GM12891 (cell line): ENCODE measurements around the gene LYPD6B. TPM values are rescaled to one million over a fixed set of nuclear protein-coding genes. Genes with fewer than 3 reads are reported as not detected.

Experiments used
- DNase-seq: peaks from one replicate; pipeline ENCODE4 v3.0.0; 2011; ENCODE audit warnings: low spot score; ENCODE audit not compliant: insufficient read length
- FAIRE-seq: peaks from 2 replicates; lab custom pipeline; 2011; peaks lifted over from hg19 to GRCh38; lab: Jason Lieb, UNC
- PAX5 ChIP-seq: IDR thresholded peaks from 2 replicates; pipeline ENCODE4 v1.6.1; 2011; ENCODE audit warnings: low read length, moderate library complexity, mild to moderate bottlenecking; ENCODE audit not compliant: insufficient read depth, severe bottlenecking
- POLR2A ChIP-seq: IDR thresholded peaks from 2 replicates; pipeline ENCODE4 v1.6.1; 2011; ENCODE audit warnings: low read depth, low read length, control low read depth
- POLR2AphosphoS5 ChIP-seq: IDR thresholded peaks from 2 replicates; pipeline ENCODE4 v1.6.1; 2011; ENCODE audit warnings: low read depth, low read length, control low read depth
- POU2F2 ChIP-seq: IDR thresholded peaks from 2 replicates; pipeline ENCODE4 v1.6.1; 2011; ENCODE audit warnings: low read depth, mild to moderate bottlenecking, control low read depth, low read length, moderate library complexity
- SPI1 ChIP-seq: IDR thresholded peaks from 2 replicates; pipeline ENCODE4 v1.6.1; 2011; ENCODE audit warnings: low read depth, low read length, control low read depth
- TAF1 ChIP-seq: IDR thresholded peaks from 2 replicates; pipeline ENCODE4 v1.6.1; 2011; ENCODE audit warnings: low read depth, low read length, control low read depth
- polyA plus RNA-seq: library from polyadenylated mRNA; unstranded; fragments of >200 nt; gene quantifications from one replicate; pipeline ENCODE4 v1.2.1, GENCODE V29; 2012; ENCODE audit warnings: low read depth, missing spikeins, inconsistent platforms; ENCODE audit not compliant: missing spikeins

Gene LYPD6B, protein sequence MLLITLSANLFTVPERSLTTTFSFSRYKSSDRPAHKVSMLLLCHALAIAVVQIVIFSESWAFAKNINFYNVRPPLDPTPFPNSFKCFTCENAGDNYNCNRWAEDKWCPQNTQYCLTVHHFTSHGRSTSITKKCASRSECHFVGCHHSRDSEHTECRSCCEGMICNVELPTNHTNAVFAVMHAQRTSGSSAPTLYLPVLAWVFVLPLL
- 2.2 TPM for polyA plus RNA-seq

DNA sequence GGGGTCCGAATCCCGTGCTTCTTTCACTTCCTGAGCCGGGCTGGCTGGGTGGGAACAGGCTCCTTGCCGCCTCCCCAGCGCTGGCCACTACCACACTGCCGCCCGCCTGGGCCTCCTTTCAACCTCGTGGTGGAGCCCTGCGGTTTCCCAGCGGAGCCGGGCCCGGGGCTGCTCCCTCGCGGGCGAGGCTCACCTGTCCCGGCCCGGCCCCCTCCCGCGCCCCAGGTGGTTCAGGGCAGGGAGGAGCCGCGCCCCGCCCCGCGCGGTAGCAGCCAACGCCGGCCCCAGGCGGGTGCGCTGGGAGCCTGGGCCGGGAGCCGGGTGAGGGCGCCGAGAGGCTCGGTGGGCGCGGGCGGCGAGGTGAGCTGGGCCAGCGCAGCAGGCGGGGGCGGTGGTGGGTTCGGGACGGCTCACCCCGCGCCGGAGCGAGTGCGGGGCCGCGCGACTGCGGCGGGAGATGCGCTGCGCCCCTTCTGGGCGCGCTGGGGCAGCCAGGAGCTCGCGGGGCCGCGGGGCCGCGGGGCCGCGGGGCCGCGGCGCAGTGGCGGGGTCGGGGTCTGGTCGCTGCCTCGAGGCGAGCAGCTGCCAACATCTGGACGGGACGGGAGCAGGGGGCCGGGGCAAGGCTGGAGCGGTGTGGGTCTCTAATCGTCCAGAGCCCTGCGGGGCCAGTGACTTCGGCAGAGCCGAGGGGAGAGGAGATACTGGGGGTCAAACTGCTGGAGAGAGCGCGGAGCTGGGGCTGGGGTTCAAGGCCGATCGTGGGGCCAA is at the start of gene LYPD6B:
Gene LYPD6B (plus strand): TSS at position 258 of the 771 bp plus-strand sequence. CDS start 92,250 bp downstream, outside the sequence.
- TF ChIP-seq POU2F2: no peak
- TF ChIP-seq TAF1: no peak
- no peak for TF ChIP-seq SPI1
- TF ChIP-seq POLR2A: no peak
- no peak for TF ChIP-seq POLR2AphosphoS5
- no peak for TF ChIP-seq PAX5
- DNase-seq (peak; percentile 49), FAIRE-seq (peak; percentile 31)

DNA sequence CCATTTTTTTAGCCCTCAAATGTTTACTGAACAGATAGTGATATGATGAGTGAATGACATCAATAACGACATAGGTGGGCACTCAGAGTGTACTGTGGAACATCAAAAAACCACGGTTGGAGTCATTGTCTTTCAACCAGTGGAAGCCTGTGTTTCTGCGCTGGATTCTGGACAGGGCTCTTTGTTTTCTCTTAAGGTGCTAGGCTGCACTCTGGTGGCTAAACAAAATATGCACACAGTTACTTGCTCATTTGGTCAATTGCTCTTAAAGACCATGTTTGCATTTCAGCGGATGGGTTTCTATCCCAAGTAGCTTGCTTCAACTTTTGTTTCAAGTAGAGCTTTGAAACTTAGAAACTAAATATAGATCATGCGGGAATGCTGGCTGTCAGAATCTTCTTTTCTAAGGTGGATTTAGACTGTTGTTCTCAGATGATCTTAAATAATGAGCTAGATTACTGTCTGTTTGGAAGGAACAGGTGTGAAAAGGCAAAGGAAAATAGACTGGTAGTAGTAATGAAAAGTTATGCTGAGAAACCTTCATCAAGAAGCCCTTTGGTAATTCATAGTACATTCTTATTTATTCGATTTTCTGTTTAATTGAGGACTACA is 48.5 kb upstream of the LYPD6B start:
- DNase-seq (peak; percentile 43), FAIRE-seq (peak; percentile 87)
- no peak for TF ChIP-seq TAF1
- no peak for TF ChIP-seq POLR2AphosphoS5
- TF ChIP-seq PAX5: no peak
- TF ChIP-seq POLR2A: no peak
- TF ChIP-seq SPI1: no peak
- no peak for TF ChIP-seq POU2F2

DNA sequence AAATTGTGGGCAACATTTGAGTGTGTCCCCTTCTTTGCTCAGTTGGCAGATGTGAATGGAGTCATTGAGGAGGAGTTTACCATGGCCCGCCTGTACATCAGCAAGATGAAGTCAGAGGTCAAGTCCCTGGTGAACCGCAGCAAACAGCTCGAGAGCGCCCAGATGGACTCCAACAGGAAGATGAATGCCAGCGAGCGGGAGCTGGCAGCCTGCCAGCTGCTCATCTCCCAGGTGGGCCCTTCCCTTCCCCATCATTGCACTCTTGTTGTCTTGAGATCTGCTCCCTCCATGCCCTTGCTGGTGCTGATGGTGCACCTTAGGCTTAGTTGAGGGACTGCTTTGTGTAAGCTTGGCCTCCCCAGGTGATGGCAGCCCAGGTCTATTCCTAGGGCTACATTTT is 47.5 kb upstream of the LYPD6B start:
- no peak for DNase-seq

DNA sequence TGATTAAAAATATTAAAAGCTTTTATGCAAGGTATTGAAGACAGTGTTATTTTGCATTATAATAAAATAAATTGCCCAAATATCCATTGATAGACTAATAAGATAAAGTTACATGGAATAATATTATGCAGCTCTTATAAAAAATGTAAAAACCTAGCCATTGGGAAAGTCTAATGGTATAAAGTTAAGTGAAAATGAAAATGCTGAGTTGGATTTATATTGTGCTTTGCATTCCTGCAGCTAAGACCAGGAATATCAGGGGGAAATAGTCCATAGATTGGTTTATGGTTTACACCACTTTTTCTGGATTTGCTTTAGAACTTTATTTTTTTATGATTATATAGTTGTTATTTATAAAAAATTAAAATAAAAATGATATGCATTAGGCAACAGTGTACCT is 46.1 kb upstream of the LYPD6B start:
- FAIRE-seq (no peak), DNase-seq (no peak)
- TF ChIP-seq SPI1 (no peak), PAX5 (no peak), TAF1 (no peak), POLR2AphosphoS5 (no peak), POLR2A (no peak), POU2F2 (no peak)

More for the DNA sequence above, 47.5 kb upstream of the LYPD6B start:
- no peak for FAIRE-seq
- no peak for TF ChIP-seq TAF1
- no peak for TF ChIP-seq POLR2AphosphoS5
- TF ChIP-seq POLR2A: no peak
- TF ChIP-seq PAX5: no peak
- no peak for TF ChIP-seq POU2F2
- TF ChIP-seq SPI1: no peak

DNA sequence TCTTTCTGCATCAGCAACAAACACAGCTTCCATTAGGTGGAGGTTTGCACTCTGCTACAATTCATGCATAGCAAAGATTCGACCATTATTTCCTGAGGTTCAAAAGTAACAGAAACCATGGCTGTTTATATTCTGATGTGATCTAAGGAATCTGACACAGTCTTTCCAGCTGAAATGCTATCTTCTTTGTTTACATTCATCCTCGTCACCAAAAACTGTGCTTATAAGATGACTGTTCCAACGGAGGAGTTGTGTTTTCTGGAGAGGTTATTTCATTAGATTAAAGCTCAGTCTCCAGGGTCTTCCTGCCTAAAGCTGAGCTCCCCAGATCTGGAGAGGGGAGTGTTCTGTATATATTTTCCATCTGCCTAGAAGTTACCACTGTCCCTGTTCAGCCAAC is 45.1 kb upstream of the LYPD6B start:
- no peak for TF ChIP-seq POLR2A
- no peak for TF ChIP-seq POU2F2
- TF ChIP-seq SPI1: no peak
- no peak for TF ChIP-seq POLR2AphosphoS5
- TF ChIP-seq PAX5: no peak
- no peak for TF ChIP-seq TAF1
- FAIRE-seq (no peak), DNase-seq (no peak)

DNA sequence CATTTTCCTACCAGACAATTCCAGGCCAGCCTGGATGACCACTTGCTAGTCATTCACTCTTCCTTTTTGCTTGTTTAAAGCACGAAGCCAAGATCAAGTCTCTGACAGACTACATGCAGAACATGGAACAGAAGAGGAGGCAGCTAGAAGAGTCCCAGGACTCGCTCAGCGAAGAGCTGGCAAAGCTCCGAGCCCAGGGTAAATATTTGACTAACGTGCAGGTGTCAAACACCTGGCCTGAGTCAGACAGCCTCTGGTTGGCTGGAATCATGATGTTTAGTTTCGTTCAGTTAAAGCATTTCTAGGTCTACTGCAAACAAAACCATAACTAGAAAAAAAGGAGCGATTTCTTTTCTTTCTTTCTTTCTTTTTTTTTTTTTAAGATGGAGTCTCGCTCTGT is 44.2 kb upstream of the LYPD6B start:
- DNase-seq (no peak), FAIRE-seq (no peak)
- no peak for TF ChIP-seq SPI1
- TF ChIP-seq TAF1: no peak

DNA sequence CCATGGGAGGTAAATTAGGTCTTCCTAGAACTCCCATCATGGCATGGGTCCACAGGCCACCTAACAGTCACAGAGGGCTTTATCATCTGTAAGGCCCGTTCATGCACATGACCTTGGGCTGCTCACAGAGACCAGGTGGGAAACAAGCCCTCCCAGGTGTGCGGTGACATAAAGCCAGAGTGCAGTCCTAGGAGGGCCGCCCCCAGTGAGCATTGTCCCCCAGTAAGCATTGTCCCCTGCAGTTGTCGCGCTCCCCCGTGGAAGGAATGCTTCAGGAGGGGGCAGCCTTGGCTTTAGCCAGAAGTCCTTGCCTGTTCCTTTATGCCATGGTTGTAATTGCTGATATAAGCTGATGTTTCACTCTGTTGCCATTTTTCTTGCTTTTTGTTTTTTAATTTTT is 41.7 kb upstream of the LYPD6B start:
- DNase-seq: no peak
- FAIRE-seq: no peak
- no peak for TF ChIP-seq POLR2A
- no peak for TF ChIP-seq PAX5
- no peak for TF ChIP-seq SPI1
- no peak for TF ChIP-seq TAF1
- TF ChIP-seq POLR2AphosphoS5: no peak
- TF ChIP-seq POU2F2: no peak

DNA sequence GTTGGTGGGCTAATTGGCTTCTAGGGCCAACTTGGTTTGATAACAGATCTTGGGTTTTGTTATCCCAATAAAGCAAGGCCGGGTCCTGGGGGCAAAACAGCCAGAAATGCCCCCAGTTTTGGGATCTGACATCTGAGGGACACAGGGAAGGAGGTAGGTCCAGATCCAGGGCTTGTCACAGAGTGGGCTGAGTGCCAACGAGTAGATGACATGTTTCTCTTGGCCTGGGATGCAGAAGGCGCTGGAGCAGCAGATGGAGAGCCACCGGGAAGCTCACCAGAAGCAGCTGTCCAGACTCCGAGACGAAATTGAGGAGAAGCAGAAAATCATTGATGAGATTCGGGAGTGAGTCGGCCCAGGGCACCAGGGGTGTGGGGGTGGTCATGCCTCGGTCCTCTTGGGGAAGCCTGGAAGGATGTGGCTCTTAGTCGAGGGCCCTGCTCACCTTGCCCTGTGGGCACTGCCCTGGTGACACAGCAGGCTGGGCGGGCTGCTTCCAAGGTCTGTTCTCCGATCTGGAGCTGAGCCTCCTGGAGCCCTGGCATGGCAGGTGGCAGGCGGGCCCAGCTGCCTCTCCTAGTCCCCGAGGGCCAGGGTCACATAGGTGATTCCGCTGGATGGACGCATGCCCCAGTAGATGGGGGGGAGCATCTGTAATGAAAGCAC is 40.2 kb upstream of the LYPD6B start:
- DNase-seq (no peak), FAIRE-seq (no peak)
- TF ChIP-seq PAX5: no peak
- TF ChIP-seq POLR2AphosphoS5: no peak
- no peak for TF ChIP-seq TAF1
- no peak for TF ChIP-seq POU2F2
- TF ChIP-seq POLR2A: no peak
- TF ChIP-seq SPI1: no peak

DNA sequence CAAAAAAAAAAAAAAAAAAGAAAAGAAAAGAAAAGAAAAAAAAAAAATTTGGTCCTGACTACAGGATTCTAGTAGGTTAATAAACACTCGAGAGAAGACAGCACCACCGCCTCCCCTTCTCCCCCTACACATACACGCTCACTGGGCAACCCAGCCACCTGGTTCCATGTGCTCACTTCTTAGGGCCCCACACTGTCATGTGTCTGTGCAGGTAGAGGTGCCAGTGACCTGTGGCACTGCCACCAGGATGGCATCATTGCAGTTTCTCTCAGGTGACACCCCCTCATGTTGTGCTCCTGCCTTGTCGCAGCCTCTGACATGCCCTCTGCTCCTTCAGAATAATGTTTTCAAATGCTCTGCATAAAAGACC is 39.7 kb upstream of the LYPD6B start:
- TF ChIP-seq POLR2A (no peak), TAF1 (no peak), POLR2AphosphoS5 (no peak), POU2F2 (no peak), SPI1 (no peak), PAX5 (no peak)
- no peak for DNase-seq
- FAIRE-seq: no peak

DNA sequence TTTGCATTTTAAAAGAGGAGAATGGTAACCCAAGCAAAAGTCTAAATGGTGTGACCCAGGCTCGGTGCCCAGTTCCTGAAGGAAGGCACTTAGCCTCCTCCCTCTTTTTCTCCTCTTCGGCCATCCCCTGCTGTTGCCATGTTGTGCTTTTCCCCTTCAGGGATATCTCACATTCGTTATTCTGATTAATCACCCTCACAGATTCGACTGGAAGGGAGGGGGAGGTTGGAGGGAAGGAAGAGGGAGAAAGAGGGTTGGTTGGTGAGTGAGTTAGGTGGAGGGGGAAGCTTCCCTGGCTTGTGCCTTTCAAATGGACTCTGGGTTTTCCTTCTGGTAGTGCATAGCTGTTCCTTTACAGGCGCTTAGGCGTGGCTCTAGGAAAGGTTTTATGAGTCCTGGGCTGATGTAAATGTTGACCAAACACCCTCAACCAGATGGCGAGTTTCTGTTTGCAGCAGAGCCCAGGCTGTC is 39.0 kb upstream of the LYPD6B start:
- FAIRE-seq (no peak), DNase-seq (no peak)
- TF ChIP-seq PAX5 (no peak), POLR2AphosphoS5 (no peak), POLR2A (no peak), POU2F2 (no peak), SPI1 (no peak), TAF1 (no peak)
